T47D (cell line): ENCODE data around the gene STK24.
"Not testable (repeated sequence)": the region's sequence is repeated elsewhere in the genome, so short reads cannot be mapped to it uniquely, and the experiment has no call there.

Source experiments
- DNase-seq, 2 experiments: peaks; one replicate each; pipeline versions ENCODE4 v3.0.0 to v3.0.0-alpha.2; 2011 to 2012; ENCODE audit warnings: low read depth in 1 of 2, low spot score in 1 of 2
- JUND ChIP-seq: IDR thresholded peaks from 2 replicates; pipeline ENCODE4 v1.6.1; 2012; ENCODE audit warnings: low read depth
- in situ Hi-C: cut with HindIII; loops from 2 replicates; pipeline ENCODE4 v1.10.0; 2016; ENCODE audit warnings: low sequenced_read_pairs, low pct_unique_long_range_greater_than_20kb

Gene STK24

DNA sequence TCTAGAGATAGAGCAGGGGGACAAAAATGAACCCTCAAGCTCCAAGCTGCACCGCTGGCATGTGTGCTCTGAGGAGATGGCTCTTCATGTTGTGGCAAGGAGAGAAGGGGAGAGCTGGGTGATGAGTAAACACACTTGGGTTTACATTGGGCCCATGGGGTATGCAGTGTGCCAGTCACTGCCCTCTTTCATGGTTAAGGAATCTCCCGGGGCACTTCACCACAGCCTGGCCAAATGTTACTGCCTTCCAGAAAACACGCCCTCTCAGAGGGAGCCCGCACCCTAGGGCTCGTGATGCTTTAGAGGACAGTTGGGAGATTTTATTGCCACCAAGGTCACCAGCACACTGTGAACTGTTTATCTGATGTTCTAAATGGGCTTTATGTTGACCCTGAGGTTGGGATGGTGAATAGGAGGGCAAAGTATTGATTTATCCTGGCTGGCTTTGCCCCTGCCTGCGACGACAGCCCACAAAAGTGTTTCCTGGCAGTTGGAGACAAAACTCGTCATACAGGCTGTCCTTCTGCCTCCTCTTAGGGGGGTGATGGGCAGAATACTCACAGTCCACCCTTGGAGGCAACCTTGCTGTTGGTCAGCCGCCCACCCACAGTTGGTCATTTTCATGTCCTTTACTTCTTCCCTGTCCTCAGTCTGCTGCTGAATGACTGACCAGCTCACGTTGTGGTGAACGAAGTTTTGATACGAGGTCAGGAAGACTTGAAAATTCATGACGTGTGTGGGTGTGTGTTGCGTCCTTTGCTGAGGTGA lies 156.9 kb downstream of the STK24 start:
- peak in 1 of 2 experiments; percentile 68 for DNase-seq
- in situ Hi-C loops, result no loop called here
- TF ChIP-seq JUND, result no peak

- peak; percentile 67 to 99 for DNase-seq
- TF ChIP-seq JUND, result peak; percentile 87
- in situ Hi-C loops, result no loop called here
Observed at GRCh38 chr13:98416408-98416807, 160.5 kb downstream of the STK24 start.

DNA sequence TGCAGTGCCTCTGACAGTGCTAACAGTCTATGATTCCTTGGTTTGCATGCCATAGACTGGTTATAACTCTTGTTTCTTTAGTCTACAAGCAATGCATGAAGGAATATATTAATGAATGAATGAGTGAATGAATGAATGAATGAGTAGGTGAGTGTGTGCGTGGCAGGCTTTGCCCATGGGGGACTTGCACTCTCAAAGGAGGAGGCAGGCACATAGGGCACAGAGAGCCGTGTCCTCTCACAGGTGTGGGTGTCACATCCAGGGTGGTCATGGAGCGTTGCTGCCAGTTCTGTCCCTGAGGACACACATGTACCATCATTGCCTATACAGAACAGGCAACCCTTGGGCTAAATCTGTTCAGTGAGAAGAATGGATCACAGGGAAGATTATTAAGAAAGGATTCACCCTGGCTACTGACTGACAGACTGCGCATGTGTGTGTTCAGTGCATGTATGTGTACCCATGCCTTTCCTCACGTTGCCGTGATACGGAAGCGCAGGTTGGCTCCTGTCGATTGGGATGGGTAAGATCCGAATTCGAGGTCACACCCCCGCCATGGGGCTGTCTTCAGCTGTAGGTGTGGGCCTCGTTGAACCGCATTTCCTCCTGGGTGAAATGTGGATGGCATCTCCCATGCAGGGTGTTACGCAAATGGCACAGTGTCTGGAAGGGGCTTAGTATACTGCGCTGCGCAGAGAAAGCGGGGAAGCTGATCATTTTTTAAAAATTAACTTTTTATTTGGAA lies 161.4 kb downstream of the STK24 start:
- no peak for TF ChIP-seq JUND
- in situ Hi-C loops, result no loop called here
- DNase-seq, result no peak

DNA sequence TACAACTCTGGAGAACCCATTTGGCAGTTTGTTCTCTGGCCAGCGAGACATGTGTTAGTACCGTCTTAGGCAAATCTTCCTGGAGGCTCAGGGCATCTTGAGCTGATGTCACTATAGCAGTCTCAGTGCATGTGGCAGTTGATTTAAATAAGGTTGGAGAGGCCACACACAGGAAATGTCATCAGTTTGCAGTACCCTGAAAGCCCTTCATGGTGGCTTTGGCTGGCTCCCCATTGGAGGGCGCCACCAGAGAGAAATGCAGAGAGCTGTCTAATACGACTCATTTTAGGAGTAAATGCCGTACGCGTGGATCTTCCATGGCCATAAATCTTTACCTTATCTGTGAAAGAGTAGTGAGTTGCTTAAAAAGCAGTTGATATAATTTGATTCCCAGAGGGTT lies 163.1 kb downstream of the STK24 start:
- no peak for TF ChIP-seq JUND
- DNase-seq, result no peak
- in situ Hi-C loops, result no loop called here

- in situ Hi-C loops, DNase-seq: not testable (repeated sequence)
Observed at GRCh38 chr13:98413278-98413677, 163.6 kb downstream of the STK24 start.

- in situ Hi-C loops, result no loop called here
- no peak for TF ChIP-seq JUND
- no peak for DNase-seq
Observed at GRCh38 chr13:98411617-98412265, 165.2 kb downstream of the STK24 start.

DNA sequence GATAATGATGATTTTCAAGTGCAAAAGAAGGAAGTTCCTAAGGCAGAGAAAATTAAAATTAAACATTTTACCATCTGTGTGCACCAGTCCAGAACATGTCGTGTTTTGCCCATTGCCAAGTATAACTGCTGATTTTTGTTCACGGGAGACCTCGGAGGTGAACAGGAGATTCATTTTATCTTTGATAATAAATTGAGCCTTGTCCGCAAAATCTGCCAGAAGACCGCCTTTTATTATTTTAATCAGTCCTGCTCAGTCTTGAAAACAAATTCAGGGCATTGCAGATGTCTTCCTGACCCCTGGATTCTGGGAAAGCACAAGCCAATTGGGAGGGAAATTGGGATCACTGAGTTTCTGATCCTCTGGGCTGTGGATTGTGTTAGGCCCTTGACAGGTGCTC lies 165.9 kb downstream of the STK24 start:
- TF ChIP-seq JUND, result no peak
- in situ Hi-C loops, result no loop called here
- no peak for DNase-seq

- no peak for TF ChIP-seq JUND
- DNase-seq, result no peak
- in situ Hi-C loops, result no loop called here
Observed at GRCh38 chr13:98410612-98411011, 166.3 kb downstream of the STK24 start.

- no peak for DNase-seq
- no peak for TF ChIP-seq JUND
- in situ Hi-C loops, result no loop called here
Observed at GRCh38 chr13:98409281-98409680, 167.6 kb downstream of the STK24 start.

DNA sequence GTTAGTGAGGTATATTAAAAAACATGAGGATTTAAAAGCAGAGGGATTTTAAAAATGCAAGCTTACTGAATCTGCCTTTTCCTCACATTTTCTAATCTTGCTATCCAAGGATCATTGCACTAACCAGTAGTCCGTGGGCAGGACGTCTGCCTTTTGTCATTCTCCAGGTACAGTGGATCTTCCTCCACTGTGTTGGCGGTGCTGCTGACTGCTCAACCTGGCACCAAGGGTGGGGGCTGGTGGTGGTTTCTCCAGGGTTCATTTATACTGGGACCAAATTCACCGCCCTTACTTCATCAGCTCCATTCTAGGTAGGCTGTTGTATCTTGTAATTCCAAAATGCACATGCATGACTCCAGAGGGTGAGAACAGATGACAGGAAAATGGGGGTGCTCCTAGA lies 169.3 kb downstream of the STK24 start:
- in situ Hi-C loops, result no loop called here
- TF ChIP-seq JUND, result no peak
- DNase-seq, result no peak

- no peak for TF ChIP-seq JUND
- DNase-seq, result no peak
- in situ Hi-C loops, result no loop called here
Observed at GRCh38 chr13:98406971-98407370, 169.9 kb downstream of the STK24 start.

GRCh38 chr13:98406427-98406826 lies 170.5 kb downstream of the STK24 start:
- no peak for TF ChIP-seq JUND
- no peak for DNase-seq
- in situ Hi-C loops, result no loop called here
